ENCODE data around the gene GPC6.

DNA sequence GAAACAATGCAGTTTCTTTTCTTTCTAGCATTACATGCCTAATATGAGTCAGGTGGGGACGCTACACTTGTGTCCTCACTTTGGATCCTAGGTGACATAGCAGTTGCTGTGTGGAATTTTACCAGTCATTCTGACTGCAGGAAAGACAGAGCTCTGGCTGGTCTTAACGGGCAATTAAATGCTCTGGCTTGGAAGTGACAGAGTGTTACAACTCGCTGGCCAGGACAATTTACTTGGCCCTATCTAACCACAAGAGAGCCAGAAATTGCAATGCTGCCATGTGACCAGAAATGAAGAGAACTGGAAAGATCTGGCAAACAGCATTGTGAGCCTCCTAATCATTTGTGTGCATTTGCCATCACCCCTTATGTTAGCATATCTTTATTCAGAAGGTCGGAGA is 901.8 kb downstream of the GPC6 start:
- no peak for TF ChIP-seq POLR2A (IDR thresholded peaks at IDR 0.05; ENCODE audit: extremely low read depth, insufficient read length)
- TF ChIP-seq, protein P1, sequence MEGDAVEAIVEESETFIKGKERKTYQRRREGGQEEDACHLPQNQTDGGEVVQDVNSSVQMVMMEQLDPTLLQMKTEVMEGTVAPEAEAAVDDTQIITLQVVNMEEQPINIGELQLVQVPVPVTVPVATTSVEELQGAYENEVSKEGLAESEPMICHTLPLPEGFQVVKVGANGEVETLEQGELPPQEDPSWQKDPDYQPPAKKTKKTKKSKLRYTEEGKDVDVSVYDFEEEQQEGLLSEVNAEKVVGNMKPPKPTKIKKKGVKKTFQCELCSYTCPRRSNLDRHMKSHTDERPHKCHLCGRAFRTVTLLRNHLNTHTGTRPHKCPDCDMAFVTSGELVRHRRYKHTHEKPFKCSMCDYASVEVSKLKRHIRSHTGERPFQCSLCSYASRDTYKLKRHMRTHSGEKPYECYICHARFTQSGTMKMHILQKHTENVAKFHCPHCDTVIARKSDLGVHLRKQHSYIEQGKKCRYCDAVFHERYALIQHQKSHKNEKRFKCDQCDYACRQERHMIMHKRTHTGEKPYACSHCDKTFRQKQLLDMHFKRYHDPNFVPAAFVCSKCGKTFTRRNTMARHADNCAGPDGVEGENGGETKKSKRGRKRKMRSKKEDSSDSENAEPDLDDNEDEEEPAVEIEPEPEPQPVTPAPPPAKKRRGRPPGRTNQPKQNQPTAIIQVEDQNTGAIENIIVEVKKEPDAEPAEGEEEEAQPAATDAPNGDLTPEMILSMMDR (IDR thresholded peaks at IDR 0.05; ENCODE audit: low read depth, low read length): no peak
- TF ChIP-seq, protein P2, sequence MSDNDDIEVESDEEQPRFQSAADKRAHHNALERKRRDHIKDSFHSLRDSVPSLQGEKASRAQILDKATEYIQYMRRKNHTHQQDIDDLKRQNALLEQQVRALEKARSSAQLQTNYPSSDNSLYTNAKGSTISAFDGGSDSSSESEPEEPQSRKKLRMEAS (IDR thresholded peaks at IDR 0.05; ENCODE audit: low read depth, low read length): no peak

Measured in NB4 (cell line).